Thymus (tissue), 11 donors: ENCODE data around the gene FOSL1. TPM values are rescaled to one million over a fixed set of nuclear protein-coding genes. Genes with fewer than 3 reads are reported as not detected.
"Not testable (repeated sequence)": the region's sequence is repeated elsewhere in the genome, so short reads cannot be mapped to it uniquely, and the experiment has no call there.

Experiments used
- DNase-seq, 9 donors: peaks; one replicate each; pipeline ENCODE4 v3.0.0-alpha.2; 2013; ENCODE audit warnings: low spot score in 9 of 9, low read depth in 6 of 9, missing footprints in 1 of 9
- H3K27ac ChIP-seq, 2 donors: one replicate each; pipeline ENCODE4 v1.5.1; 2013; ENCODE audit warnings: control low read depth in 1 of 2, low read depth in 1 of 2, low read length in 1 of 2, mild to moderate bottlenecking in 1 of 2, moderate library complexity in 1 of 2
- H3K27me3 ChIP-seq, 2 donors: one replicate each; pipeline ENCODE4 v1.5.1; 2013; ENCODE audit warnings: low read length in 1 of 2; ENCODE audit not compliant: control insufficient read depth in 2 of 2, insufficient read depth in 1 of 2
- H3K36me3 ChIP-seq, 2 donors: one replicate each; pipeline ENCODE4 v1.5.1; 2013; ENCODE audit warnings: low read length in 1 of 2, mild to moderate bottlenecking in 1 of 2, moderate library complexity in 1 of 2; ENCODE audit not compliant: control insufficient read depth in 2 of 2, insufficient read depth in 2 of 2
- H3K4me1 ChIP-seq, 2 donors: one replicate each; pipeline ENCODE4 v1.5.1; 2013; ENCODE audit warnings: low read length in 2 of 2; ENCODE audit not compliant: control insufficient read depth in 2 of 2, insufficient read depth in 2 of 2
- H3K4me3 ChIP-seq, 2 donors: one replicate each; pipeline ENCODE4 v1.5.1; 2013; ENCODE audit warnings: low read length in 2 of 2, control low read depth in 1 of 2, mild to moderate bottlenecking in 1 of 2
- H3K9me3 ChIP-seq, 2 donors: one replicate each; pipeline ENCODE4 v1.5.1; 2013; ENCODE audit warnings: low read length in 1 of 2, mild to moderate bottlenecking in 1 of 2; ENCODE audit not compliant: control insufficient read depth in 2 of 2, insufficient read depth in 1 of 2
- WGBS: extraction: QIAGEN DNeasy Blood & Tissue Kit; methylation state at CpG from one replicate; pipeline ENCODE4 v1.1.7; 2013; 5-methylcytosine and 5-hydroxymethylcytosine counted together
- polyA plus RNA-seq: library from polyadenylated mRNA; stranded (reverse); fragments of 200-250 nt; gene quantifications from one replicate; pipeline ENCODE4 v1.2.3, GENCODE V29; 2013
- total RNA-seq: library from RNA; stranded (reverse); fragments of 120-200 nt; gene quantifications from one replicate; pipeline ENCODE4 v1.2.4, GENCODE V29; 2013
- donor health status: healthy.

FOSL1 gene
- total and polyA plus RNA-seq, 2 donors, result 0.14 to 3.8 TPM

DNA sequence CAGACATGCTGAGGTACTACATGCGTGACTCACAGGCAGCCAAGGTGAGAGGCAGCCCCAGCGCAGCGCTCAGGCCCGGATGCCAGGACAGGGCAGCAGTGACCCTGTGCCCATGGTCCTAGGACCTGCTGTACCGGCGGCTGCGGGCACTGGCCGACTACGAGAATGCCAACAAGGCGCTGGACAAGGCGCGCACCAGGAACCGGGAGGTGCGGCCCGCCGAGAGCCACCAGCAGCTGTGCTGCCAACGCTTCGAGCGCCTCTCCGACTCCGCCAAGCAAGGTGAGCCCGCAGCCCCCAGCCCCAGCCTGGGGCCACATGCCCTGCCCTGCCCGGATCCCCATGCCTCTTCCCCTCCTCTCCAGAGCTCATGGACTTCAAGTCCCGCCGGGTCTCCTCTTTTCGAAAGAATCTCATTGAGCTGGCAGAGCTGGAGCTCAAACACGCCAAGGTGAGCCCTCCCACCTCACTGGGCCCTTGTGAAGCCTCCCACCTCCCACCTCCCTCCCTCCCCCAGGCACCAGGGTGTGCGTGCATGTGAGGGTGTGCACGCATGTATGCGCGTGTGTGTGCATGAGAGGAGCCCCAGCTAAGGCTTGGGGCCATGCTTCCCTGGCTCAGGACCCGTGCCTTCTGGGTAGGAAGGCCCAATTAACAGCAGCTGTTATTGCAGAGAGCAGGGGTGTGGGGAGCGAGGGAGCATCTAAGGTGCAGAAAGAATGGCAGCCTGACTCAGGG lies 47.5 kb downstream of the FOSL1 start:
- 97% methylated on average over 33 of the region's 33 CpGs for WGBS
- Histone ChIP-seq H3K9me3 (peaks cover 7 to 24% of the 10 kb centered on the region in 2 donors), H3K36me3 (peaks cover 58 to 61% of the 10 kb centered on the region in 2 donors), H3K4me3 (no peak overlapping the region), H3K27me3 (no peaks in the 10 kb centered on the region), H3K4me1 (peaks cover 13 to 14% of the 10 kb centered on the region in 2 donors), H3K27ac (no peak overlapping the region)
- DNase-seq, result no peak

- H3K27ac ChIP-seq, result peak overlapping the region in 1 of 2 donors; percentile 20
Observed at GRCh38 chr11:65851811-65852507, 48.2 kb downstream of the FOSL1 start.

DNA sequence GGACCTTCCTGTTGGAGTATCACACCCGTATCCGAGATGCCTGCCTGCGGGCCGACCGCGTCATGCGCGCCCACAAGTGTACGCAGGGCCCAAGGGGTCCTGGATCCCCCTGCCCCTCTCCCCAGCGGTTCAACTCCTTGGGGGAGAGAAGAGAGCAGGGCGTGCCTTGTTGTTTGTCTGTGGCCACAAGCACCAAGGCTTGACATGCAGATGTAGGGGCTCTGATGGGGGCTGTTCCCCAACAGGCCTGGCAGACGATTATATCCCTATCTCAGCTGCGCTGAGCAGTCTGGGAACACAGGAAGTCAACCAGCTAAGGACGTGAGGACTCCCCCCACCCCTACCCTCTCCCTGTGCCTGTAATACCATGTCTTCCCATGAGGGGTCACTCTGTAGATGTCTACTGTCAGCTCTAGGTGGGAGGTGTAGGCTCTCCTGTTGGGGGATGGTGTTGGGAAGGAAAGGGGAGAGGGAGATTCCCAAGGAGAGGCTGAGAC lies 49.1 kb downstream of the FOSL1 start:
- peaks cover 7 to 8% of the 10 kb centered on the region in 2 donors for H3K4me1 ChIP-seq
- H3K27me3 ChIP-seq, result peaks cover 0 to 2% of the 10 kb centered on the region in 2 donors
- H3K27ac ChIP-seq, result no peak overlapping the region
- peaks cover 52 to 56% of the 10 kb centered on the region in 2 donors for H3K36me3 ChIP-seq
- no peak overlapping the region for H3K4me3 ChIP-seq
- H3K9me3 ChIP-seq, result peaks cover 7 to 24% of the 10 kb centered on the region in 2 donors
- WGBS, result 96% methylated on average over 14 of the region's 14 CpGs
- DNase-seq, result no peak

More at GRCh38 chr11:65851811-65852507, 48.2 kb downstream of the FOSL1 start:
- DNase-seq, result no peak
- Histone ChIP-seq H3K4me1 (peaks cover 13 to 14% of the 10 kb centered on the region in 2 donors), H3K9me3 (peaks cover 7 to 24% of the 10 kb centered on the region in 2 donors), H3K27me3 (peaks cover 0 to 2% of the 10 kb centered on the region in 2 donors), H3K4me3 (no peak overlapping the region), H3K36me3 (peaks cover 58 to 61% of the 10 kb centered on the region in 2 donors)
- 97% methylated on average over 10 of the region's 10 CpGs for WGBS

GRCh38 chr11:65850217-65851082 lies 49.7 kb downstream of the FOSL1 start:
- Histone ChIP-seq H3K4me3 (no peak overlapping the region), H3K27me3 (peaks cover 0 to 2% of the 10 kb centered on the region in 2 donors), H3K36me3 (peaks cover 45 to 49% of the 10 kb centered on the region in 2 donors), H3K4me1 (peaks cover 1 to 3% of the 10 kb centered on the region in 2 donors), H3K9me3 (peaks cover 7 to 24% of the 10 kb centered on the region in 2 donors), H3K27ac (no peak overlapping the region)
- WGBS, result 95% methylated on average over 20 of the region's 20 CpGs
- DNase-seq, result no peak

GRCh38 chr11:65849771-65850216 lies 50.4 kb downstream of the FOSL1 start:
- Histone ChIP-seq H3K4me3 (no peak overlapping the region), H3K27ac (no peak overlapping the region), H3K9me3 (peaks cover 7 to 24% of the 10 kb centered on the region in 2 donors), H3K4me1 (no peaks in the 10 kb centered on the region), H3K36me3 (peaks cover 38 to 42% of the 10 kb centered on the region in 2 donors), H3K27me3 (peaks cover 0 to 2% of the 10 kb centered on the region in 2 donors)
- WGBS, result 90% methylated on average over 16 of the region's 16 CpGs
- DNase-seq, result no peak

GRCh38 chr11:65849366-65849765 lies 50.8 kb downstream of the FOSL1 start:
- H3K36me3 ChIP-seq, result peaks cover 34 to 38% of the 10 kb centered on the region in 2 donors
- peaks cover 7 to 24% of the 10 kb centered on the region in 2 donors for H3K9me3 ChIP-seq
- H3K4me1 ChIP-seq, result no peaks in the 10 kb centered on the region
- H3K27me3 ChIP-seq, result peaks cover 0 to 2% of the 10 kb centered on the region in 2 donors
- no peak for DNase-seq
- WGBS, result 94% methylated on average over 8 of the region's 8 CpGs
- no peak overlapping the region for H3K4me3 ChIP-seq
- H3K27ac ChIP-seq, result no peak overlapping the region

DNA sequence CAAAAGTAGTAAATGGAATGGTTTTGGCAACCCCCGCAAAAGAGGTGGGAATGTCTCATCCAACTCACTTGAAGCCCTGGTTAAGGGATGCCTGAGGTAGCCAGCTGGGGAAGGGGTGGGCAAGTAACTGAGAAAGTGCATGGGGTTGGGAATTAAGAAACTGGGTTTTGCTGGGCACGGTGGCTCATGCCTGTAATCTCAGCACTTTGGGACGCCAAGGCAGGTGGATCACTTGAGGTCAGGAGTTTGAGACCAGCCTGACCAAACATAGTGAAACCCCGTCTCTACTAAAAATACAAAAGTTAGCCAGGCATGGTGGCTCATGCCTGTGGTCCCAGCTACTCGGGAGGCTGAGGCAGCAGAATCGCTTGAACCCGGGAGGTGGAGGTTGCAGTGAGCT lies 51.5 kb downstream of the FOSL1 start:
- H3K27me3 ChIP-seq, H3K4me3 ChIP-seq, DNase-seq, H3K4me1 ChIP-seq, H3K27ac ChIP-seq: not testable (repeated sequence)
- peaks cover 7 to 24% of the 10 kb centered on the region in 2 donors for H3K9me3 ChIP-seq
- 77% methylated on average over 7 of the region's 7 CpGs for WGBS
- H3K36me3 ChIP-seq, result peaks cover 27 to 31% of the 10 kb centered on the region in 2 donors

GRCh38 chr11:65847746-65848145 lies 52.4 kb downstream of the FOSL1 start:
- Histone ChIP-seq H3K27ac (no peak overlapping the region), H3K4me1 (no peaks in the 10 kb centered on the region), H3K27me3 (peaks cover 0 to 2% of the 10 kb centered on the region in 2 donors), H3K9me3 (peaks cover 7 to 18% of the 10 kb centered on the region in 2 donors), H3K36me3 (peaks cover 18 to 22% of the 10 kb centered on the region in 2 donors), H3K4me3 (no peak overlapping the region)
- 97% methylated on average over 3 of the region's 3 CpGs for WGBS
- no peak for DNase-seq
